ENCODE data around the gene TXLNA. TPM values are rescaled to one million over a fixed set of nuclear protein-coding genes. Genes with fewer than 3 reads are reported as not detected.

The TXLNA gene
- total RNA-seq, 1 donor from 2014 or later = 65.3 TPM

DNA sequence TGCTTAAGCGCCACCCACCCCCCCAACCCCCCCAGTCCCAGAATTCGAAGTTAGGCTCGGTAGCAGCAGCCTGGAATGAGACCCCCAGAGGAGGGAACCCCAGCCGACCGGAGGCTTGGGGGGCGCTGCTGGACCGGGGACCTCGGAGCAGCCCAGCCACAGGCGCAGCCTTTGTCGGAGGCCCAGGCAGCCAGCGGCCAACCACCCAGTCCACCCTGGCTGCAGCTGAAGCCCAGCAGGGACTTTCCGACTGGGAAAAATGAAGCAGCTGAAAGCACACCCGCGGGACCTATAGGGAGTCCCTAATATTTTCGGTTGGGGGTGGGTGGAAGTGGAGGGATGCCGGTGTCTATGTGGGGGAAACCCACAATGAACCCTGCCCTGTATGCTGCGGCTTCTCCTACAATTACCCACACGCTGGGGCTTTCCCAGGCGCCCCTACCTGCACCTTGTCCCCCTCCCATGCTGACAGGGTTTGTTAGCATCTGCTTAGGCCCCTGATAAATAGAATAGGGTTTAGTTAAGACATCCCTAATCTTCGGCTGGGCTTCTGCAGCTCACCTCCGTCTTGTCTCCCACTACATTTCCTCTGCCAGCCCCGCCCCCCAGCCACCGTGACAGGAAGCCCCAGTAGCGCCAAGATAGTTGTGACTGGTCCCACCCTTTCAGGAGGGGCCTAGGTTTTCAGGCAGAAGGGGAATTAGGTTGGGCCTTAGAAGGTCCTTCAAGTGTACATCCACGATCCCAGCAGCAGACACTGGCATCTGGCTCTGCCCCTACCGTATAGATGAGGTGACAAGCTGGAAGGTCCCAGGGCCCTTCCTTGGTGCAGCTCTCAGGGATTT, 21.8 kb downstream of the TXLNA start:
- H3K27me3 Mint-ChIP-seq (ENCODE audit: unreplicated experiment) = peaks cover 23% of the 10 kb centered on the region
- TF ChIP-seq, protein P1, sequence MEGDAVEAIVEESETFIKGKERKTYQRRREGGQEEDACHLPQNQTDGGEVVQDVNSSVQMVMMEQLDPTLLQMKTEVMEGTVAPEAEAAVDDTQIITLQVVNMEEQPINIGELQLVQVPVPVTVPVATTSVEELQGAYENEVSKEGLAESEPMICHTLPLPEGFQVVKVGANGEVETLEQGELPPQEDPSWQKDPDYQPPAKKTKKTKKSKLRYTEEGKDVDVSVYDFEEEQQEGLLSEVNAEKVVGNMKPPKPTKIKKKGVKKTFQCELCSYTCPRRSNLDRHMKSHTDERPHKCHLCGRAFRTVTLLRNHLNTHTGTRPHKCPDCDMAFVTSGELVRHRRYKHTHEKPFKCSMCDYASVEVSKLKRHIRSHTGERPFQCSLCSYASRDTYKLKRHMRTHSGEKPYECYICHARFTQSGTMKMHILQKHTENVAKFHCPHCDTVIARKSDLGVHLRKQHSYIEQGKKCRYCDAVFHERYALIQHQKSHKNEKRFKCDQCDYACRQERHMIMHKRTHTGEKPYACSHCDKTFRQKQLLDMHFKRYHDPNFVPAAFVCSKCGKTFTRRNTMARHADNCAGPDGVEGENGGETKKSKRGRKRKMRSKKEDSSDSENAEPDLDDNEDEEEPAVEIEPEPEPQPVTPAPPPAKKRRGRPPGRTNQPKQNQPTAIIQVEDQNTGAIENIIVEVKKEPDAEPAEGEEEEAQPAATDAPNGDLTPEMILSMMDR (IDR thresholded peaks at IDR 0.05; ENCODE audit: unreplicated experiment) = no peak
- H3K27ac Mint-ChIP-seq (ENCODE audit: unreplicated experiment) = peak overlapping the region; percentile 57
- H3K36me3 Mint-ChIP-seq (ENCODE audit: low read depth, unreplicated experiment) = peaks cover 19% of the 10 kb centered on the region
- DNase-seq (ENCODE audit: low spot score) = peak; percentile 60
- H3K4me3 Mint-ChIP-seq (ENCODE audit: unreplicated experiment) = peak overlapping the region; percentile 92
- H3K9me3 Mint-ChIP-seq (ENCODE audit: unreplicated experiment) = no peaks in the 10 kb centered on the region
- H3K4me1 Mint-ChIP-seq (ENCODE audit: unreplicated experiment) = peaks cover 34% of the 10 kb centered on the region

- TF ChIP-seq, protein P1 (IDR thresholded peaks at IDR 0.05; ENCODE audit: unreplicated experiment) = no peak
- Mint-ChIP-seq H3K27me3 (ENCODE audit: unreplicated experiment) (peaks cover 14% of the 10 kb centered on the region), H3K9me3 (ENCODE audit: unreplicated experiment) (no peaks in the 10 kb centered on the region), H3K36me3 (ENCODE audit: low read depth, unreplicated experiment) (no peaks in the 10 kb centered on the region), H3K4me3 (ENCODE audit: unreplicated experiment) (peak overlapping the region; percentile 91), H3K4me1 (ENCODE audit: unreplicated experiment) (peaks cover 25% of the 10 kb centered on the region), H3K27ac (ENCODE audit: unreplicated experiment) (no peak overlapping the region)
- no peak for DNase-seq (ENCODE audit: low spot score)
Measured at GRCh38 chr1:32204943-32205361, 25.5 kb downstream of the TXLNA start.

GRCh38 chr1:32205401-32206370, 26.2 kb downstream of the TXLNA start, which contains the start of gene IQCC:
Gene IQCC, plus strand, starts transcription at chr1:32205671. Its CDS starts 11 bp downstream, at chr1:32205682.
- TF ChIP-seq, protein P1 (IDR thresholded peaks at IDR 0.05; ENCODE audit: unreplicated experiment) = peak; percentile 13
- DNase-seq (ENCODE audit: low spot score) = peak; percentile 83
- H3K27ac Mint-ChIP-seq (ENCODE audit: unreplicated experiment) = peak within 1 kb of the TSS; percentile 75
- peaks cover 14% of the 10 kb centered on the region for H3K27me3 Mint-ChIP-seq (ENCODE audit: unreplicated experiment)
- no peaks in the 10 kb centered on the region for H3K36me3 Mint-ChIP-seq (ENCODE audit: low read depth, unreplicated experiment)
- H3K4me3 Mint-ChIP-seq (ENCODE audit: unreplicated experiment) = peak within 1 kb of the TSS; percentile 91
- no peaks in the 10 kb centered on the region for H3K9me3 Mint-ChIP-seq (ENCODE audit: unreplicated experiment)
- H3K4me1 Mint-ChIP-seq (ENCODE audit: unreplicated experiment) = peaks cover 21% of the 10 kb centered on the region

GRCh38 chr1:32208469-32208868, 29.0 kb downstream of the TXLNA start:
- TF ChIP-seq, protein P1 (IDR thresholded peaks at IDR 0.05; ENCODE audit: unreplicated experiment) = no peak
- no peak overlapping the region for H3K27ac Mint-ChIP-seq (ENCODE audit: unreplicated experiment)
- no peaks in the 10 kb centered on the region for H3K9me3 Mint-ChIP-seq (ENCODE audit: unreplicated experiment)
- no peak overlapping the region for H3K4me3 Mint-ChIP-seq (ENCODE audit: unreplicated experiment)
- peaks cover 7% of the 10 kb centered on the region for H3K4me1 Mint-ChIP-seq (ENCODE audit: unreplicated experiment)
- no peak for DNase-seq (ENCODE audit: low spot score)
- H3K27me3 Mint-ChIP-seq (ENCODE audit: unreplicated experiment) = peaks cover 10% of the 10 kb centered on the region
- no peaks in the 10 kb centered on the region for H3K36me3 Mint-ChIP-seq (ENCODE audit: low read depth, unreplicated experiment)

All from endothelial cell (in vitro differentiated cells).